Activated CD4-positive, alpha-beta memory T cell treated with anti-CD3 and anti-CD28 coated beads for 36 hours (primary cell): Measurements from ENCODE around the gene CCRL2. TPM values are rescaled to one million over a fixed set of nuclear protein-coding genes. Genes with fewer than 3 reads are reported as not detected.

Experiments used
- CTCF ChIA-PET: fragments of 350-600 bp; sonication (Branson Sonifier 250); formaldehyde crosslinking; loops from one replicate; lab custom pipeline; 2021; ENCODE audit warnings: antibody characterized with exemption, inconsistent platforms; lab: Charles Lee
- POLR2A ChIA-PET: fragments of 350-600 bp; sonication (Branson Sonifier 250); formaldehyde crosslinking; loops from one replicate; lab custom pipeline; 2021; ENCODE audit warnings: antibody characterized with exemption; lab: Charles Lee
- DNase-seq: peaks from one replicate; pipeline ENCODE4 v3.0.0-alpha.2; 2020
- H3K27ac Mint-ChIP-seq: one replicate; pipeline ENCODE4 v1.8.0; 2021; ENCODE audit warnings: mixed read lengths
- H3K27me3 Mint-ChIP-seq: one replicate; pipeline ENCODE4 v1.8.0; 2021; ENCODE audit warnings: mixed read lengths
- H3K36me3 Mint-ChIP-seq: one replicate; pipeline ENCODE4 v1.8.0; 2021; ENCODE audit warnings: mixed read lengths
- H3K4me1 Mint-ChIP-seq: one replicate; pipeline ENCODE4 v1.8.0; 2021; ENCODE audit warnings: low read depth, mixed read lengths
- H3K4me3 Mint-ChIP-seq: one replicate; pipeline ENCODE4 v1.8.0; 2021; ENCODE audit warnings: mild to moderate bottlenecking, mixed read lengths
- H3K9me3 Mint-ChIP-seq: one replicate; pipeline ENCODE4 v1.8.0; 2021; ENCODE audit warnings: mixed read lengths
- intact Hi-C: fragments of 100-400 bp; cut with micrococcal nuclease; formaldehyde crosslinking; loops from one replicate; pipeline ENCODE4 v1.15.1; 2023
- total RNA-seq, 2 experiments: library from RNA; stranded (reverse); gene quantifications; one replicate each; pipeline ENCODE4 v1.2.3, GENCODE V29; 2021

CCRL2 gene
- total RNA-seq, 2 experiments from 2014 or later, result 1.3 to 1.4 TPM

GRCh38 chr3:46369151-46369550 lies 37.9 kb upstream of the CCRL2 start:
- Mint-ChIP-seq H3K4me3 (peak overlapping the region; percentile 3), H3K36me3 (no peaks in the 10 kb centered on the region), H3K27me3 (peaks cover 23% of the 10 kb centered on the region), H3K27ac (peak overlapping the region; percentile 65), H3K4me1 (peaks cover 61% of the 10 kb centered on the region), H3K9me3 (no peaks in the 10 kb centered on the region)
- ChIA-PET CTCF (interaction anchor here (0.5 to 6.7 kb wide), 41 partner anchors 9 to 1737 kb away, joined by 3 to 131 read pairs (median 9); partner anchors contain the start of genes CCR1 and CCR2), POLR2A (interaction anchor here (0.7 to 4.1 kb wide), 21 partner anchors 9 to 426 kb away, joined by 3 to 49 read pairs (median 6); partner anchors contain the start of genes CCR1, CCR2, CCR5AS and CCRL2)
- no peak for DNase-seq
- intact Hi-C loops, result loop anchor here (2.0 kb wide), 2 partner anchors 34 to 84 kb away; no protein-coding TSS in a partner anchor

- H3K4me3 Mint-ChIP-seq, result peak overlapping the region; percentile 3
- intact Hi-C loops, result loop anchor here (1.0 to 5.0 kb wide), 10 partner anchors 9 to 507 kb away; partner anchors contain the start of gene CCR1
- H3K27ac Mint-ChIP-seq, result peak overlapping the region; percentile 84
- peak; percentile 56 for DNase-seq
- ChIA-PET POLR2A (interaction anchor here (0.7 to 4.1 kb wide), 22 partner anchors 10 to 427 kb away, joined by 3 to 49 read pairs (median 6); partner anchors contain the start of genes CCR1, CCR2, CCR5AS and CCRL2), CTCF (interaction anchor here (0.6 to 6.7 kb wide), 35 partner anchors 9 to 713 kb away, joined by 3 to 131 read pairs (median 12); partner anchors contain the start of genes CCR1, CCR2 and CXCR6)
- no peaks in the 10 kb centered on the region for H3K36me3 Mint-ChIP-seq
- peaks cover 65% of the 10 kb centered on the region for H3K4me1 Mint-ChIP-seq
- H3K9me3 Mint-ChIP-seq, result no peaks in the 10 kb centered on the region
- peaks cover 27% of the 10 kb centered on the region for H3K27me3 Mint-ChIP-seq
Measured at GRCh38 chr3:46369675-46370132, 37.4 kb upstream of the CCRL2 start.

- H3K9me3 Mint-ChIP-seq, result no peaks in the 10 kb centered on the region
- H3K36me3 Mint-ChIP-seq, result no peaks in the 10 kb centered on the region
- peaks cover 76% of the 10 kb centered on the region for H3K4me1 Mint-ChIP-seq
- no peak for DNase-seq
- intact Hi-C loops, result loop anchor here (1.0 to 5.0 kb wide), 8 partner anchors 11 to 509 kb away; partner anchors contain the start of gene CCR1
- CTCF ChIA-PET, result interaction anchor here (0.6 to 6.7 kb wide), 28 partner anchors 10 to 432 kb away, joined by 3 to 131 read pairs (median 12); partner anchors contain the start of genes CCR1, CCR2 and CXCR6
- peaks cover 29% of the 10 kb centered on the region for H3K27me3 Mint-ChIP-seq
- H3K27ac Mint-ChIP-seq, result peak within 1 kb of the TSS; percentile 84
- H3K4me3 Mint-ChIP-seq, result peak within 1 kb of the TSS; percentile 17
- POLR2A ChIA-PET, result interaction anchor here (1.3 to 4.1 kb wide), 12 partner anchors 11 to 428 kb away, joined by 3 to 49 read pairs (median 18); partner anchors contain the start of genes CCR1 and CXCR6
Measured at GRCh38 chr3:46370839-46371518, 36.1 kb upstream of the CCRL2 start, which contains the start of gene CCR5. Gene CCR5 (plus strand): TSS chr3:46370946. CDS start chr3:46372903, 1,957 bp downstream.

- no peaks in the 10 kb centered on the region for H3K9me3 Mint-ChIP-seq
- no peak overlapping the region for H3K27ac Mint-ChIP-seq
- ChIA-PET CTCF (interaction anchor here (0.6 to 6.7 kb wide), 32 partner anchors 8 to 432 kb away, joined by 3 to 131 read pairs (median 5); partner anchors contain the start of genes CCR1, CCR2 and CXCR6), POLR2A (interaction anchor here (2.5 to 4.1 kb wide), 8 partner anchors 12 to 274 kb away, joined by 14 to 49 read pairs (median 22); partner anchors contain the start of gene CCR1)
- H3K36me3 Mint-ChIP-seq, result no peaks in the 10 kb centered on the region
- H3K4me3 Mint-ChIP-seq, result peak overlapping the region; percentile 17
- peaks cover 72% of the 10 kb centered on the region for H3K4me1 Mint-ChIP-seq
- intact Hi-C loops, result loop anchor here (5.0 kb wide), 2 partner anchors 454 to 509 kb away; no protein-coding TSS in a partner anchor
- DNase-seq, result no peak
- peaks cover 25% of the 10 kb centered on the region for H3K27me3 Mint-ChIP-seq
Measured at GRCh38 chr3:46371519-46372340, 35.3 kb upstream of the CCRL2 start.

- Mint-ChIP-seq H3K4me3 (no peak overlapping the region), H3K27ac (no peak overlapping the region), H3K36me3 (no peaks in the 10 kb centered on the region), H3K4me1 (peaks cover 70% of the 10 kb centered on the region), H3K27me3 (peaks cover 24% of the 10 kb centered on the region), H3K9me3 (no peaks in the 10 kb centered on the region)
- no peak for DNase-seq
- POLR2A ChIA-PET, result interaction anchor here (1.8 kb wide), 1 partner anchor 87 kb away, joined by 6 read pairs; no protein-coding TSS in a partner anchor
- CTCF ChIA-PET, result interaction anchor here (0.6 to 6.7 kb wide), 32 partner anchors 8 to 433 kb away, joined by 3 to 131 read pairs (median 5); partner anchors contain the start of genes CCR1, CCR2 and CXCR6
- intact Hi-C loops, result loop anchor here (5.0 kb wide), 2 partner anchors 455 to 510 kb away; no protein-coding TSS in a partner anchor
Measured at GRCh38 chr3:46372492-46373359, 34.3 kb upstream of the CCRL2 start.

GRCh38 chr3:46374755-46375154 lies 32.3 kb upstream of the CCRL2 start:
- Mint-ChIP-seq H3K9me3 (no peaks in the 10 kb centered on the region), H3K27ac (no peak overlapping the region), H3K27me3 (peaks cover 24% of the 10 kb centered on the region), H3K36me3 (no peaks in the 10 kb centered on the region), H3K4me3 (no peak overlapping the region), H3K4me1 (peaks cover 54% of the 10 kb centered on the region)
- ChIA-PET CTCF (interaction anchor here (0.6 to 2.9 kb wide), 10 partner anchors 9 to 296 kb away, joined by 3 to 10 read pairs (median 3); no protein-coding TSS in a partner anchor), POLR2A (interaction anchor here (1.8 kb wide), 1 partner anchor 89 kb away, joined by 6 read pairs; no protein-coding TSS in a partner anchor)
- intact Hi-C loops, result loop anchor here (5.0 kb wide), 2 partner anchors 457 to 512 kb away; no protein-coding TSS in a partner anchor
- DNase-seq, result no peak

- intact Hi-C loops, result no loop called here
- Mint-ChIP-seq H3K36me3 (no peaks in the 10 kb centered on the region), H3K9me3 (no peaks in the 10 kb centered on the region), H3K27me3 (peaks cover 24% of the 10 kb centered on the region), H3K4me3 (no peak overlapping the region), H3K27ac (no peak overlapping the region), H3K4me1 (peaks cover 52% of the 10 kb centered on the region)
- ChIA-PET CTCF (interaction anchor here (0.7 to 2.9 kb wide), 7 partner anchors 8 to 296 kb away, joined by 3 to 10 read pairs (median 5); no protein-coding TSS in a partner anchor), POLR2A (no interaction called here)
- no peak for DNase-seq
Measured at GRCh38 chr3:46375218-46375617, 31.8 kb upstream of the CCRL2 start.

GRCh38 chr3:46375814-46376213 lies 31.2 kb upstream of the CCRL2 start:
- Mint-ChIP-seq H3K27ac (no peak overlapping the region), H3K4me3 (no peak overlapping the region), H3K4me1 (peaks cover 53% of the 10 kb centered on the region), H3K27me3 (peaks cover 24% of the 10 kb centered on the region), H3K9me3 (no peaks in the 10 kb centered on the region), H3K36me3 (no peaks in the 10 kb centered on the region)
- intact Hi-C loops, result no loop called here
- CTCF ChIA-PET, result interaction anchor here (1.3 to 3.3 kb wide), 4 partner anchors 8 to 437 kb away, joined by 3 to 45 read pairs (median 26); no protein-coding TSS in a partner anchor
- POLR2A ChIA-PET, result no interaction called here
- no peak for DNase-seq

- H3K36me3 Mint-ChIP-seq, result no peaks in the 10 kb centered on the region
- peak; percentile 79 for DNase-seq
- intact Hi-C loops, result loop anchor here (2.0 kb wide), 1 partner anchor 440 kb away; no protein-coding TSS in a partner anchor
- peaks cover 36% of the 10 kb centered on the region for H3K4me1 Mint-ChIP-seq
- H3K27me3 Mint-ChIP-seq, result peaks cover 13% of the 10 kb centered on the region
- CTCF ChIA-PET, result interaction anchor here (0.6 to 4.1 kb wide), 45 partner anchors 9 to 1621 kb away, joined by 3 to 45 read pairs (median 4); partner anchors contain the start of genes CCR1 and CXCR6
- no peak overlapping the region for H3K4me3 Mint-ChIP-seq
- POLR2A ChIA-PET, result interaction anchor here (0.5 to 0.9 kb wide), 2 partner anchors 298 to 629 kb away, joined by 3 to 4 read pairs; no protein-coding TSS in a partner anchor
- H3K27ac Mint-ChIP-seq, result no peak overlapping the region
- H3K9me3 Mint-ChIP-seq, result no peaks in the 10 kb centered on the region
Measured at GRCh38 chr3:46378426-46378942, 28.6 kb upstream of the CCRL2 start.
